ENCODE measurements around the gene CAPN9.

Gene CAPN9

DNA sequence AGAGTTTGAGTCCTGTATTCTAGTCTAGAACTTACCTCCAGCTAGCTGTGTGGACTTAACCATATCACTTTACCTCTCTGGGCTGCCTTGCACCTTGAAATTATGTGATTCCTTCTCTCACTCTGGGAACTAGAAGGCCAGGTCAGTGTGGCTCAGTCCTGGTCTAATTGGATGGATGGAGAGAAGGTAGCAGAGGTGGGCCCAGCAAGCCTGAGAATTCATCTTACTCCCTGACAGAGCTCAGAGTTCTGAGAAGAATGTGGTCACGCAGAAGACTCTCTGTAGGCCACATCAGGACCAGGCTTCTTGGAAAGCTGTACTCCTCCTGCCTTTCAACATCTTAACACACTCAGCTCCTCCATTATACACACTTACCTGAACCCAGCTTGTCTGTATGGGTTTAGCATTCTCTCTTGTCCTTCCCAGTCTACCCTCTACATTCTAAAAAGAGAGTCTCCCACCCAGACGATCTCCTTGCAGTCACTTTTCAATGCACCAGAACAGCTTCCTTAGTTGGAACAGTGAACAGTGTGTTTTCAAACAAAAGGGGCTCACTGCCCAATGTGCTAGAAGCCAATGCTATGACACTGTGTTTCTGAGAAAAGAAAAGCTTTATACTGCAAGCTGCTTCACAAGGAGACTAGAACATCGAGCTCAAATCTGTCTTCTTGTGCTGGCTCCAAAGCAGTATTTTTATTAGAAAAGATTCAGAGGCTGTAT lies 60.5 kb downstream of the CAPN9 start:
- no peak for TF ChIP-seq CREB1 (IDR thresholded peaks at IDR 0.05; ENCODE audit: low read depth)
- no peak for TF ChIP-seq TAF1 (IDR thresholded peaks at IDR 0.05; ENCODE audit: low read depth)
- TF ChIP-seq, protein P1, sequence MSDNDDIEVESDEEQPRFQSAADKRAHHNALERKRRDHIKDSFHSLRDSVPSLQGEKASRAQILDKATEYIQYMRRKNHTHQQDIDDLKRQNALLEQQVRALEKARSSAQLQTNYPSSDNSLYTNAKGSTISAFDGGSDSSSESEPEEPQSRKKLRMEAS (IDR thresholded peaks at IDR 0.05), result no peak
- no peak for TF ChIP-seq ZBTB7A (IDR thresholded peaks at IDR 0.05; ENCODE audit: low read depth)
- no peak for TF ChIP-seq CEBPB (IDR thresholded peaks at IDR 0.05)
- TF ChIP-seq USF1 (IDR thresholded peaks at IDR 0.05), result no peak
- no peak for TF ChIP-seq EP300 (IDR thresholded peaks at IDR 0.05; ENCODE audit: borderline replicate concordance)
- no peak for TF ChIP-seq TCF12 (IDR thresholded peaks at IDR 0.05; ENCODE audit: low read depth)
- no peak for TF ChIP-seq TEAD4 (IDR thresholded peaks at IDR 0.05)
- TF ChIP-seq RAD21 (IDR thresholded peaks at IDR 0.05; ENCODE audit: low read depth), result no peak
- TF ChIP-seq, protein P2, sequence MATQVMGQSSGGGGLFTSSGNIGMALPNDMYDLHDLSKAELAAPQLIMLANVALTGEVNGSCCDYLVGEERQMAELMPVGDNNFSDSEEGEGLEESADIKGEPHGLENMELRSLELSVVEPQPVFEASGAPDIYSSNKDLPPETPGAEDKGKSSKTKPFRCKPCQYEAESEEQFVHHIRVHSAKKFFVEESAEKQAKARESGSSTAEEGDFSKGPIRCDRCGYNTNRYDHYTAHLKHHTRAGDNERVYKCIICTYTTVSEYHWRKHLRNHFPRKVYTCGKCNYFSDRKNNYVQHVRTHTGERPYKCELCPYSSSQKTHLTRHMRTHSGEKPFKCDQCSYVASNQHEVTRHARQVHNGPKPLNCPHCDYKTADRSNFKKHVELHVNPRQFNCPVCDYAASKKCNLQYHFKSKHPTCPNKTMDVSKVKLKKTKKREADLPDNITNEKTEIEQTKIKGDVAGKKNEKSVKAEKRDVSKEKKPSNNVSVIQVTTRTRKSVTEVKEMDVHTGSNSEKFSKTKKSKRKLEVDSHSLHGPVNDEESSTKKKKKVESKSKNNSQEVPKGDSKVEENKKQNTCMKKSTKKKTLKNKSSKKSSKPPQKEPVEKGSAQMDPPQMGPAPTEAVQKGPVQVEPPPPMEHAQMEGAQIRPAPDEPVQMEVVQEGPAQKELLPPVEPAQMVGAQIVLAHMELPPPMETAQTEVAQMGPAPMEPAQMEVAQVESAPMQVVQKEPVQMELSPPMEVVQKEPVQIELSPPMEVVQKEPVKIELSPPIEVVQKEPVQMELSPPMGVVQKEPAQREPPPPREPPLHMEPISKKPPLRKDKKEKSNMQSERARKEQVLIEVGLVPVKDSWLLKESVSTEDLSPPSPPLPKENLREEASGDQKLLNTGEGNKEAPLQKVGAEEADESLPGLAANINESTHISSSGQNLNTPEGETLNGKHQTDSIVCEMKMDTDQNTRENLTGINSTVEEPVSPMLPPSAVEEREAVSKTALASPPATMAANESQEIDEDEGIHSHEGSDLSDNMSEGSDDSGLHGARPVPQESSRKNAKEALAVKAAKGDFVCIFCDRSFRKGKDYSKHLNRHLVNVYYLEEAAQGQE (IDR thresholded peaks at IDR 0.05; ENCODE audit: low read depth), result no peak
- no peak for TF ChIP-seq FOXM1 (IDR thresholded peaks at IDR 0.05; ENCODE audit: borderline replicate concordance, low read depth)
- TF ChIP-seq YY1 (IDR thresholded peaks at IDR 0.05; ENCODE audit: low read depth), result no peak
- TF ChIP-seq EGR1 (IDR thresholded peaks at IDR 0.05), result no peak
- no peak for TF ChIP-seq NFIC (IDR thresholded peaks at IDR 0.05)

GRCh38 chr1:230808281-230808872 lies 61.2 kb downstream of the CAPN9 start:
- TF ChIP-seq CEBPB (IDR thresholded peaks at IDR 0.05) (no peak), NFIC (IDR thresholded peaks at IDR 0.05) (no peak), RAD21 (IDR thresholded peaks at IDR 0.05; ENCODE audit: low read depth) (no peak), TEAD4 (IDR thresholded peaks at IDR 0.05) (no peak), CREB1 (IDR thresholded peaks at IDR 0.05; ENCODE audit: low read depth) (no peak), EP300 (IDR thresholded peaks at IDR 0.05; ENCODE audit: borderline replicate concordance) (no peak), ZBTB7A (IDR thresholded peaks at IDR 0.05; ENCODE audit: low read depth) (no peak), FOXM1 (IDR thresholded peaks at IDR 0.05; ENCODE audit: borderline replicate concordance, low read depth) (no peak), TCF12 (IDR thresholded peaks at IDR 0.05; ENCODE audit: low read depth) (no peak), YY1 (IDR thresholded peaks at IDR 0.05; ENCODE audit: low read depth) (no peak), USF1 (IDR thresholded peaks at IDR 0.05) (no peak), EGR1 (IDR thresholded peaks at IDR 0.05) (no peak), TAF1 (IDR thresholded peaks at IDR 0.05; ENCODE audit: low read depth) (no peak)
- TF ChIP-seq, protein P1 (IDR thresholded peaks at IDR 0.05), result no peak
- TF ChIP-seq, protein P2 (IDR thresholded peaks at IDR 0.05; ENCODE audit: low read depth), result no peak

DNA sequence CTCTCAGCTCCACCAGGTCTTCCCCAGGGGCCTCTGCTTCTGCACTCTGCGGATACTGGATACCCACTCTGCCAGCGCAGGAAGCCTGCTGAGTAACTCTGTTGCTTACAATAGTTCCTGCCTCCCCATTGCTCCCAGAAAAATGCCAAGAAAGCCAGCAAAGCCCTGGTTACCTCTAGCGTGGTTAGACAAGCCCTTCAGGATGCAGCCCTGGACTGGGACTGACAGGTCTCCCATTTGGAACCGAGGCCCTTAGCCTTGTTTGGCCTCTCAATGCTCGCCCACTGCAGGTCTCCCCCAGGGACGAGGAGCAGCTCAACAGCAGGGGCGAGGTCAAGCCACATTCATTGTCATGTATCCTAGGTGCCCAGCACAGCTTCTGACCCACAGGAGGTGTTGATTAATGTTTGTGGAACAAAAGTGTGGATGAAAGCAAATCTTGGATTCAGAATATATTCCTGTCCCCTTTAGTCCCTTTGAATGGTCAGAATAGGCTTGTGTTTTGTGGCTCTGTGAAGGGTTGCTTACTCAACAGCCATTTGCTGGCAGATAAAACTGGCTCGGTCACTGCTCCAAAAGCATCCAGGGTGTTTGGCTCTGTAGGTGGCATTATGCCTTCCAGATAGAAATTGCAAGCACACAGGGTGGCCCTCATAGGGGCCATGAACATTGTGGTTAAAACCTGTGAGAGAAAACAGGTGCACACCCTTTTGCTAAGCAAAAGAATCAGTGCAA lies 62.2 kb downstream of the CAPN9 start:
- TF ChIP-seq NFIC (IDR thresholded peaks at IDR 0.05), result no peak
- no peak for TF ChIP-seq EGR1 (IDR thresholded peaks at IDR 0.05)
- TF ChIP-seq, protein P2 (IDR thresholded peaks at IDR 0.05; ENCODE audit: low read depth), result no peak

- TF ChIP-seq EP300 (IDR thresholded peaks at IDR 0.05; ENCODE audit: borderline replicate concordance) (no peak), CEBPB (IDR thresholded peaks at IDR 0.05) (no peak), RAD21 (IDR thresholded peaks at IDR 0.05; ENCODE audit: low read depth) (no peak), TAF1 (IDR thresholded peaks at IDR 0.05; ENCODE audit: low read depth) (no peak), YY1 (IDR thresholded peaks at IDR 0.05; ENCODE audit: low read depth) (no peak), TEAD4 (IDR thresholded peaks at IDR 0.05) (no peak), TCF12 (IDR thresholded peaks at IDR 0.05; ENCODE audit: low read depth) (no peak), EGR1 (IDR thresholded peaks at IDR 0.05) (no peak), FOXM1 (IDR thresholded peaks at IDR 0.05; ENCODE audit: borderline replicate concordance, low read depth) (no peak), ZBTB7A (IDR thresholded peaks at IDR 0.05; ENCODE audit: low read depth) (no peak), NFIC (IDR thresholded peaks at IDR 0.05) (no peak), CREB1 (IDR thresholded peaks at IDR 0.05; ENCODE audit: low read depth) (no peak), USF1 (IDR thresholded peaks at IDR 0.05) (no peak)
- TF ChIP-seq, protein P1 (IDR thresholded peaks at IDR 0.05), result no peak
- TF ChIP-seq, protein P2 (IDR thresholded peaks at IDR 0.05; ENCODE audit: low read depth), result no peak
These were observed 65.4 kb downstream of the CAPN9 start for GRCh38 chr1:230812568-230812967.

Data from Ishikawa (cell line).